Activated naive CD8-positive, alpha-beta T cell treated with anti-CD3 and anti-CD28 coated beads, Interleukin-2, amount 10 ng/mL, durations not matched to agents 7 days and 5 days (primary cell): ENCODE data around the gene NKAIN2. TPM values are rescaled to one million over a fixed set of nuclear protein-coding genes. Genes with fewer than 3 reads are reported as not detected.

Experiments
- ATAC-seq: fragments of 150-1000 bp; cut with Tn5 transposase; one replicate; pipeline ENCODE4 v1.10.0; 2021; ENCODE audit warnings: low read depth, moderate library complexity
- POLR2A ChIA-PET: fragments of 350-600 bp; sonication (Branson Sonifier 250); formaldehyde crosslinking; loops from one replicate; lab custom pipeline; 2021; ENCODE audit warnings: antibody characterized with exemption; lab: Charles Lee
- DNase-seq: peaks from one replicate; pipeline ENCODE4 v3.0.0; 2021
- H3K27ac Mint-ChIP-seq: one replicate; pipeline ENCODE4 v1.8.0; 2022; ENCODE audit warnings: mild to moderate bottlenecking, mixed read lengths
- H3K27me3 Mint-ChIP-seq: one replicate; pipeline ENCODE4 v1.8.0; 2022; ENCODE audit warnings: mild to moderate bottlenecking, moderate library complexity, mixed read lengths
- H3K36me3 Mint-ChIP-seq: one replicate; pipeline ENCODE4 v1.8.0; 2021; ENCODE audit warnings: mild to moderate bottlenecking, mixed read lengths
- H3K4me1 Mint-ChIP-seq: one replicate; pipeline ENCODE4 v1.8.0; 2021; ENCODE audit warnings: mixed read lengths
- H3K4me3 Mint-ChIP-seq: one replicate; pipeline ENCODE4 v1.8.0; 2022; ENCODE audit warnings: mild to moderate bottlenecking, moderate library complexity, mixed read lengths
- H3K9me3 Mint-ChIP-seq: one replicate; pipeline ENCODE4 v1.8.0; 2021; ENCODE audit warnings: mixed read lengths
- total RNA-seq, 2 experiments: library from RNA; stranded (reverse); gene quantifications; one replicate each; pipeline ENCODE4 v1.2.3, GENCODE V29; 2021

The NKAIN2 gene
- total RNA-seq = not detected

DNA sequence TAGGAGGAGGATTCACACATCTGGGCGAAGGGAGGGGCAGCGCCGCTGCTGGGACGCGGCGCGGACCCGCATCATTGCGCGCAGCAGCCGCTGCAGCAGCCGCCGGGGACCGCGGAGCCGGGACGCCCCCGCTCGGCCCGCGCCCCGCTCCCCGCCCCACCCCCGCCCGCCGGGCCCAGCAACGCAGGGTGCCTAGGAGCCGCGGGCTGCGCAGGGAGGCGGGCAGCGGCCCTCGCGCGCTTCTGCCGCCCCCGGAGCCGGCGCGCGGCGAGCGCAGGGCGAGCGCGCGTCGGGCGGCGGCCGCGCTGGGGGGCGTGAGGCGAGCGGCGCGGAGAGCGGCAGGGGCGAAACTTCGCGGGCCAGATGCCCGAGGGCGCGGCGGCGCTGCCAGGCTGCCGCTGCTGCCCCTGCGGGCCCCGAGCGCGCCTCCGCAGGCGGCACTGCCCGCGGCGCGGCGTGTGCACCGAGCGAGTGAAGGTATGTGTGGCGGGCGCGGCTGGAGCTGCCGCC is at the start of gene NKAIN2:
Gene NKAIN2, plus strand, starts transcription at position 362 of the 510 bp plus-strand sequence.
- no peak for ATAC-seq
- no peak within 1 kb of the TSS for H3K27ac Mint-ChIP-seq

DNA sequence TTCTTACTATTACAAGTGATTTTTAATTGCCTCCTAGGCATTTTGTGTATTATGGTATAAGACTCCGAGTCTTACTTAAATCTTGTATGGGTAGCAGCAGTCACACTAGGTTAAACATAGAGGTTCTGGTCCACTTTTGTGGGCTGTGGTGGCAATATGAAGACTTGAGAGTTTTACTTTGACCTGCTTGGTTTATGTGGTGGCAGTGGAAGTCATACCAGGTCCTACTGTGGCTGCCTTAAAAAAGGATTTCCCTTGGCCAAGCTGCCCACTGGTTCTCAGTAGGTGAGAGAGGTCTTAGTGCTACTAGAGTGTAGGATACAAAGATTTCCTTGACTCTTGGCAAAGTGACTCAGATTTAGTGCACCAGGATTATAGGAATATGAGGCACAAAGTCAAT is 44.2 kb upstream of the NKAIN2 start:
- Mint-ChIP-seq H3K27me3 (no peaks in the 10 kb centered on the region), H3K4me3 (no peak overlapping the region), H3K4me1 (no peaks in the 10 kb centered on the region), H3K9me3 (no peaks in the 10 kb centered on the region), H3K27ac (no peak overlapping the region), H3K36me3 (no peaks in the 10 kb centered on the region)
- DNase-seq = no peak
- ATAC-seq = no peak
- POLR2A ChIA-PET = no interaction called here

More for the DNA sequence above, at the start of gene NKAIN2:
- H3K4me3 Mint-ChIP-seq = peak within 1 kb of the TSS; percentile 63
- no peaks in the 10 kb centered on the region for H3K9me3 Mint-ChIP-seq
- H3K27me3 Mint-ChIP-seq = peaks cover 50% of the 10 kb centered on the region
- H3K36me3 Mint-ChIP-seq = no peaks in the 10 kb centered on the region
- no peak for DNase-seq
- H3K4me1 Mint-ChIP-seq = peaks cover 6% of the 10 kb centered on the region
- POLR2A ChIA-PET = no interaction called here

- Mint-ChIP-seq H3K36me3 (no peaks in the 10 kb centered on the region), H3K27me3 (no peaks in the 10 kb centered on the region), H3K4me3 (no peak overlapping the region), H3K27ac (no peak overlapping the region), H3K4me1 (no peaks in the 10 kb centered on the region), H3K9me3 (no peaks in the 10 kb centered on the region)
- no peak for DNase-seq
- POLR2A ChIA-PET = no interaction called here
- no peak for ATAC-seq
These were observed 39.8 kb upstream of the NKAIN2 start for GRCh38 chr6:123763904-123764303.

DNA sequence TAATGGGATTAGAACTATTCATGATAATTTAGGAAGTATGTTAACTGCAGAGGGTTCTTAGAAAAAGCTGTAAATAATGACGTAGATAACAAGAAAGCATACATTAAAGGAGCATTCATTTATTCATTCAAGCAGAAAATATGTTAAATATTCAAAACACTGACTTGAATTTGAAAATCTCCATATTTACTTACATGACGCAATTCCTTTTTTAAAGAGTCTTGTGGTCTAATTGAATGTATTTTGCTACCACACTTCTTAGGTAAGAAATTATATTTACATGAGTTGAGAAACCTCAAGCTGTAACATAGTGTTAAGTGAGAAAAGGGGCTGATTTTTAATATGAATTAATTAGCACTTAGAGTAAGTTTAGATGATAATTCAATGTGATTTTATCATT is 38.9 kb upstream of the NKAIN2 start:
- Mint-ChIP-seq H3K36me3 (no peaks in the 10 kb centered on the region), H3K4me1 (no peaks in the 10 kb centered on the region), H3K27ac (no peak overlapping the region), H3K4me3 (no peak overlapping the region), H3K27me3 (no peaks in the 10 kb centered on the region), H3K9me3 (no peaks in the 10 kb centered on the region)
- DNase-seq (no peak), ATAC-seq (no peak)
- POLR2A ChIA-PET = no interaction called here

DNA sequence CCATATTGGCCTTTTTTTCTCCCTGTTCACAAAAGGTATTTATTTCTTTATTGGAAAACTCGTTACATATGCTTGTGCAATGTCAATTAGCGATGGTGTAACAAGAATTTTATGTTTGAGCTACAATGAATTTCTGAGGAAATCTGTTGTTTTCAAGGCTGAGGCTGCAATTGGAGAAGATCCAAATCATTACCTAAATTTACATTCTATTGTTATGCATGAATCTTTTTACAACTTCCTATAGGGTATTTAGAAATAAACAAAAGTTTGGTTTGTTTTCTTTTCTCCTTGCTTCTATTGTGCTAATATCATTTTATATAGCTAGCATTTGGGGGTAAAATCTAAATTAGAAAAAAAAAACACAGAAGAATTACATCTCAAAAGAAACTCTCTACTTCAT is 34.7 kb upstream of the NKAIN2 start:
- Mint-ChIP-seq H3K9me3 (no peaks in the 10 kb centered on the region), H3K36me3 (no peaks in the 10 kb centered on the region), H3K27me3 (peaks cover 2% of the 10 kb centered on the region)

GRCh38 chr6:123769431-123769830 is 34.2 kb upstream of the NKAIN2 start:
- H3K36me3 Mint-ChIP-seq = no peaks in the 10 kb centered on the region

More for the DNA sequence above, 34.7 kb upstream of the NKAIN2 start:
- POLR2A ChIA-PET = no interaction called here
- no peak for DNase-seq
- Mint-ChIP-seq H3K4me1 (no peaks in the 10 kb centered on the region), H3K27ac (no peak overlapping the region), H3K4me3 (no peak overlapping the region)
- ATAC-seq = no peak

GRCh38 chr6:123770247-123770949 is 33.3 kb upstream of the NKAIN2 start:
- Mint-ChIP-seq H3K4me3 (no peak overlapping the region), H3K4me1 (no peaks in the 10 kb centered on the region), H3K27me3 (peaks cover 2% of the 10 kb centered on the region), H3K9me3 (no peaks in the 10 kb centered on the region), H3K36me3 (no peaks in the 10 kb centered on the region), H3K27ac (no peak overlapping the region)
- no peak for ATAC-seq
- POLR2A ChIA-PET = no interaction called here
- no peak for DNase-seq

More at GRCh38 chr6:123769431-123769830, 34.2 kb upstream of the NKAIN2 start:
- DNase-seq (no peak), ATAC-seq (no peak)
- Mint-ChIP-seq H3K27me3 (peaks cover 2% of the 10 kb centered on the region), H3K4me1 (no peaks in the 10 kb centered on the region), H3K9me3 (no peaks in the 10 kb centered on the region), H3K4me3 (no peak overlapping the region), H3K27ac (no peak overlapping the region)
- POLR2A ChIA-PET = no interaction called here

GRCh38 chr6:123771126-123771525 is 32.5 kb upstream of the NKAIN2 start:
- no peak for ATAC-seq
- H3K9me3 Mint-ChIP-seq = no peaks in the 10 kb centered on the region

GRCh38 chr6:123777563-123777962 is 26.1 kb upstream of the NKAIN2 start:
- ATAC-seq (no peak), DNase-seq (no peak)
- no peak overlapping the region for H3K4me3 Mint-ChIP-seq
- no peak overlapping the region for H3K27ac Mint-ChIP-seq
- POLR2A ChIA-PET = no interaction called here
- H3K36me3 Mint-ChIP-seq = no peaks in the 10 kb centered on the region
- H3K9me3 Mint-ChIP-seq = no peaks in the 10 kb centered on the region
- H3K27me3 Mint-ChIP-seq = peaks cover 2% of the 10 kb centered on the region
- no peaks in the 10 kb centered on the region for H3K4me1 Mint-ChIP-seq

More at GRCh38 chr6:123771126-123771525, 32.5 kb upstream of the NKAIN2 start:
- POLR2A ChIA-PET = no interaction called here
- Mint-ChIP-seq H3K27ac (no peak overlapping the region), H3K27me3 (peaks cover 2% of the 10 kb centered on the region), H3K4me1 (no peaks in the 10 kb centered on the region), H3K36me3 (no peaks in the 10 kb centered on the region), H3K4me3 (no peak overlapping the region)
- no peak for DNase-seq

GRCh38 chr6:123780021-123780420 is 23.6 kb upstream of the NKAIN2 start:
- DNase-seq (no peak), ATAC-seq (no peak)
- Mint-ChIP-seq H3K4me1 (no peaks in the 10 kb centered on the region), H3K4me3 (no peak overlapping the region), H3K9me3 (no peaks in the 10 kb centered on the region), H3K27ac (no peak overlapping the region), H3K36me3 (no peaks in the 10 kb centered on the region), H3K27me3 (peaks cover 2% of the 10 kb centered on the region)
- POLR2A ChIA-PET = no interaction called here

DNA sequence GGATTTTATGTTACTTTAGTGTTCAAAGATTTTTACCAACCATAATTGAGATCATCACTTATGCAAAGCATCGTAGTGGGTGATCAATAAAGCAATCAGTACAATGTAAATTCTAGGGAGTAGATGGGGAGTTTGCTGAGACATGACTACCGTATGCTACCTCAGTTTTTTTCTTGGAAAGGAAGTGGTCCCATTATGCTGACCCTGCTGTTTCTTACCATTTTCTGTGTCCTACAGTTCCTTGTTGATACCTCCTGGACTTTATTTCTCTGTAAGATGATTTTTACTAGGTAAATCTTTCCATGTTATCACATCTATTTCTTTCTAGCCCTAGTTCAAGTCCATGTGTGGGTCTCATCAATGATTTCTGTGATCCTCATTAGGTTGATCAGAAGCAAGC is 19.3 kb upstream of the NKAIN2 start:
- POLR2A ChIA-PET = no interaction called here
- H3K27me3 Mint-ChIP-seq = no peaks in the 10 kb centered on the region
- H3K36me3 Mint-ChIP-seq = no peaks in the 10 kb centered on the region
- no peaks in the 10 kb centered on the region for H3K9me3 Mint-ChIP-seq
- no peak overlapping the region for H3K4me3 Mint-ChIP-seq
- DNase-seq = no peak
- ATAC-seq = no peak
- no peak overlapping the region for H3K27ac Mint-ChIP-seq
- H3K4me1 Mint-ChIP-seq = peaks cover 4% of the 10 kb centered on the region

DNA sequence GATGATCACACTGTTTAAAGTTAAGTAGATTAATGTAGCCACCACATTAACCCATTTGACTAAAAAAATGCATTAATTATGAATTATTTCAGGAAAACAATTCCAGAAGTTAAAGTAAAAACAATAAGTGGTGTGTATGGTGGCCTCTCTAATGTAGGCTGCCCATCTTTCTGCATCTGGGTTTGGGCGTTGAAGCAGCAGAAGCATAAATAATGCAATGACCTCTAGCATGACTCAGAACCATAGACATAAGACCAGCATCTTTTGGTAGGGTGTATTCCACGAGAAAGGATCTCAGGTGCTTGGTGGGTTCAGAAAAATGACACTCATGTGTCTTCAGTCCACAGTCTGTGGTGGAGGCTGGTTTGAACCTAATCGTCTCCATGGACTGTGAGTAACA is 18.6 kb upstream of the NKAIN2 start:
- POLR2A ChIA-PET = no interaction called here
- no peak for ATAC-seq

GRCh38 chr6:123788319-123788718 is 15.3 kb upstream of the NKAIN2 start:
- ATAC-seq (no peak), DNase-seq (no peak)
- Mint-ChIP-seq H3K27ac (no peak overlapping the region), H3K4me3 (no peak overlapping the region), H3K27me3 (no peaks in the 10 kb centered on the region), H3K36me3 (no peaks in the 10 kb centered on the region), H3K4me1 (peaks cover 4% of the 10 kb centered on the region), H3K9me3 (no peaks in the 10 kb centered on the region)
- POLR2A ChIA-PET = no interaction called here

More for the DNA sequence above, 18.6 kb upstream of the NKAIN2 start:
- no peak overlapping the region for H3K27ac Mint-ChIP-seq
- H3K4me1 Mint-ChIP-seq = peaks cover 4% of the 10 kb centered on the region
- H3K36me3 Mint-ChIP-seq = no peaks in the 10 kb centered on the region
- DNase-seq = no peak
- no peak overlapping the region for H3K4me3 Mint-ChIP-seq
- no peaks in the 10 kb centered on the region for H3K27me3 Mint-ChIP-seq
- no peaks in the 10 kb centered on the region for H3K9me3 Mint-ChIP-seq

GRCh38 chr6:123794190-123794589 is 9.5 kb upstream of the NKAIN2 start:
- Mint-ChIP-seq H3K9me3 (no peaks in the 10 kb centered on the region), H3K27ac (no peak overlapping the region), H3K27me3 (no peaks in the 10 kb centered on the region), H3K4me1 (no peaks in the 10 kb centered on the region), H3K36me3 (no peaks in the 10 kb centered on the region), H3K4me3 (no peak overlapping the region)
- DNase-seq (no peak), ATAC-seq (no peak)
- POLR2A ChIA-PET = no interaction called here
